Ovary (tissue), 9 donors: ENCODE results near the gene LMBR1. TPM values are rescaled to one million over a fixed set of nuclear protein-coding genes. Genes with fewer than 3 reads are reported as not detected.

Experiments
- DNase-seq, 5 donors: peaks; one replicate each; pipeline ENCODE4 v3.0.0-alpha.2; 2019 to 2020
- H3K27ac ChIP-seq, 2 donors: fragments of 200-600 bp; one replicate each; pipeline versions ENCODE4 v1.5.1 to v1.8.0; 2019 to 2022
- H3K27me3 ChIP-seq: fragments of 200-600 bp; one replicate; pipeline ENCODE4 v1.8.0; 2022
- H3K36me3 ChIP-seq: fragments of 200-600 bp; sonication (generic); one replicate; pipeline ENCODE4 v1.5.1; 2019
- H3K4me1 ChIP-seq: one replicate; pipeline ENCODE4 v1.8.1; 2013; ENCODE audit warnings: mild to moderate bottlenecking, moderate library complexity; ENCODE audit not compliant: insufficient read depth
- H3K4me3 ChIP-seq: fragments of 200-600 bp; sonication (generic); one replicate; pipeline ENCODE4 v1.5.1; 2017
- H3K9me3 ChIP-seq, 2 donors: fragments of 200-600 bp in 1 of 2; sonication (generic) in 1 of 2; one replicate each; pipeline versions ENCODE4 v1.5.1 to v1.8.1; 2013 to 2019; ENCODE audit warnings: mild to moderate bottlenecking in 1 of 2, moderate library complexity in 1 of 2
- EP300 ChIP-seq: sonication (generic); formaldehyde crosslinking; IDR thresholded peaks from one replicate; pipeline ENCODE4 v1.6.1; 2017; ENCODE audit warnings: antibody characterized with exemption
- POLR2A ChIP-seq: fragments of 450-650 bp; IDR thresholded peaks from one replicate; pipeline ENCODE4 v1.6.1; 2017; ENCODE audit warnings: antibody characterized with exemption, mild to moderate bottlenecking, moderate library complexity
- WGBS, 3 donors: extraction: QIAGEN DNeasy Blood & Tissue Kit in 1 of 3; methylation state at CpG; one replicate each; pipeline versions ENCODE4 v1.1.5 to v1.1.7; 2013 to 2017; 5-methylcytosine and 5-hydroxymethylcytosine counted together
- intact Hi-C, 4 donors: fragments of 100-400 bp; cut with DNase I; formaldehyde crosslinking; loops; one replicate each; pipeline versions ENCODE4 v1.11.0 to v1.15.1; 2022 to 2023
- polyA plus RNA-seq, 2 donors: library from polyadenylated mRNA; stranded (reverse); fragments of 200-250 nt in 1 of 2; fragments of 350-450 nt in 1 of 2; fragmentation: Illumina TruSeq in 1 of 2; extraction: RNeasy Lipid Tissue Mini Kit (QIAGEN cat#74804) in 1 of 2; gene quantifications; one replicate each; pipeline ENCODE4 v1.2.3, GENCODE V29; 2013 to 2014
- total RNA-seq, 7 donors: library from RNA; depleted of rRNA in 2 of 7; stranded (reverse); fragments of >200 nt in 2 of 7; fragmentation: NEBNext Ultra II Directional in 3 of 7; extraction: Animal tissue kit (Norgen Biotek cat#: 25700) in 3 of 7; gene quantifications; one replicate each; pipeline versions ENCODE4 v1.1.0 to v1.2.4, GENCODE V29; 2016 to 2023
- TF ChIP-seq, protein P1 (sequence below), 3 donors: fragments of 450-650 bp in 2 of 3; fragments of 200-600 bp in 1 of 3; IDR thresholded peaks; one replicate each; pipeline versions ENCODE4 v1.5.1 to v1.8.0; 2016 to 2022; ENCODE audit warnings: antibody characterized with exemption in 3 of 3, mild to moderate bottlenecking in 1 of 3
- donor health status: DM: no; HTN: no; CAD: no; lungs with moderate emphysema.
- donor health status: DM: no; HTN: no; CAD: no.
- donor health status: Bipolar disorder and iron deficiency.
- donor health status: DM: yes; HTN: yes; CAD: no.
- donor health status: DM: no; HTN: no; CAD: no.
- donor health status: DM: yes; HTN: yes; CAD: no.

Gene LMBR1
- total and polyA plus RNA-seq, 9 donors = 20.0 to 77.1 (median 54.2) TPM

DNA sequence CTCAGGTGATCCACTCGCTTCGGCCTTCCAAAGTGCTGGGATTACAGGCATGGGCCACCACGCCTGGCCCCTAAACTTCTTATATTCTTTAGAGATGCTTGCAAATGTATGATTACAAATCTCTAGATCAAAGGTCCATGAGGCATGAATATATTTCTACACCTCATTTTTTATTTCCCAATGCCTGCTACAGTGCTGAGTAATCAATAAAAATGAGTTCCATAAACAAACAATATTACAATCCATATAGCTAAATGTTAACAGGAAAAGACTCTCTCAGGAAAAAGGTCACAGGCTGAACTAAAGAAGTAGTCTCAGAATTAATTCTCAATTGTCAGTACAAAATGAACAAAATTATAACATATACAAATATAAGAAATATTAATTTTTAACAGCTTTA, 90.8 kb downstream of the LMBR1 start:
- Histone ChIP-seq H3K36me3 (no peaks in the 10 kb centered on the region), H3K4me3 (no peak overlapping the region), H3K4me1 (no peaks in the 10 kb centered on the region), H3K27me3 (no peaks in the 10 kb centered on the region), H3K9me3 (no peaks in the 10 kb centered on the region), H3K27ac (no peak overlapping the region)
- TF ChIP-seq EP300 (no peak), POLR2A (no peak)
- 96 to 98% (median 97%) methylated on average over 3 of the region's 3 CpGs for WGBS, 3 donors
- intact Hi-C loops = no loop called here
- no peak for DNase-seq

DNA sequence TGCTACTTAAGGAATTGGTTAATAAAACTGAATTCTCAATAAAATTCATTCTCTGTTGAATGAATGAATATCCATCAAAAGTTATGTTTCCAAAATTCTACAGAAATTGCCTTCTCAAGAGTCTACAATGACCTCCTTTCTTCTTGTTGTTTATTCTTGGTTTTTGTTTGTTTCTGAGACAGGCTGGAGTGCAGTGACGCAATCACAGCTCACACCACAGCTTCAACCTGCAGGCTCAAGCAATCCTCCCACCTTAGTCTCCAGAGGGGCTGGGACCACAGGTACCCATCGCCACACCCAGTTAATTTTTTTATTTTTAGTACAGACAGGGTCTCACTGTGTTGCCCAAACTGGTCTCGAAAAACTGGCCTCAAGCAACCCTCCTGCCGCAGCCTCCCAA, 97.6 kb downstream of the LMBR1 start:
- no peaks in the 10 kb centered on the region for H3K36me3 ChIP-seq
- H3K9me3 ChIP-seq = no peaks in the 10 kb centered on the region
- 94 to 99% (median 97%) methylated on average over 4 of the region's 4 CpGs for WGBS, 3 donors
- no peak for DNase-seq
- H3K4me3 ChIP-seq = no peak overlapping the region
- TF ChIP-seq EP300 (no peak), POLR2A (no peak)
- TF ChIP-seq, protein P1, sequence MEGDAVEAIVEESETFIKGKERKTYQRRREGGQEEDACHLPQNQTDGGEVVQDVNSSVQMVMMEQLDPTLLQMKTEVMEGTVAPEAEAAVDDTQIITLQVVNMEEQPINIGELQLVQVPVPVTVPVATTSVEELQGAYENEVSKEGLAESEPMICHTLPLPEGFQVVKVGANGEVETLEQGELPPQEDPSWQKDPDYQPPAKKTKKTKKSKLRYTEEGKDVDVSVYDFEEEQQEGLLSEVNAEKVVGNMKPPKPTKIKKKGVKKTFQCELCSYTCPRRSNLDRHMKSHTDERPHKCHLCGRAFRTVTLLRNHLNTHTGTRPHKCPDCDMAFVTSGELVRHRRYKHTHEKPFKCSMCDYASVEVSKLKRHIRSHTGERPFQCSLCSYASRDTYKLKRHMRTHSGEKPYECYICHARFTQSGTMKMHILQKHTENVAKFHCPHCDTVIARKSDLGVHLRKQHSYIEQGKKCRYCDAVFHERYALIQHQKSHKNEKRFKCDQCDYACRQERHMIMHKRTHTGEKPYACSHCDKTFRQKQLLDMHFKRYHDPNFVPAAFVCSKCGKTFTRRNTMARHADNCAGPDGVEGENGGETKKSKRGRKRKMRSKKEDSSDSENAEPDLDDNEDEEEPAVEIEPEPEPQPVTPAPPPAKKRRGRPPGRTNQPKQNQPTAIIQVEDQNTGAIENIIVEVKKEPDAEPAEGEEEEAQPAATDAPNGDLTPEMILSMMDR (IDR thresholded peaks at IDR 0.05) = no peak
- intact Hi-C loops = no loop called here
- H3K4me1 ChIP-seq = no peaks in the 10 kb centered on the region
- no peaks in the 10 kb centered on the region for H3K27me3 ChIP-seq
- no peak overlapping the region for H3K27ac ChIP-seq

DNA sequence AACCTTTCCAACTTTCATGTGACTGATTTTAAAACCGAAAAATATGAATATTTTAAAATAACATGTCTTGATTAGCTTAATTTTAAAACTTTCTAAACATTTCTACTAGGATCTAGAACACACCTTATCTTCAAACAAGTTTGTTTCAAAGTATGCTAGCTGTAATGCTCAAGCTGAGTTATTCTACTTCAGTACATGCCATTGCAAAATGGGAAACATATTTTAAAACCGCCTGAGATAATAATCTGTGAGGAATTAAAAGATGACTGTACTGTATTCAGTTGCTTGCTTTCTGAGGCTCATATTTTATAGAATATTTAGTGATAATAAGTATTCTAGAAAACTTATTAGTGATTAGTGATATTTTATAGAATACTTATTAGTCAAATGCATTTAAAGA, 99.6 kb downstream of the LMBR1 start:
- 91 to 92% (median 92%) methylated on average over 2 of the region's 2 CpGs for WGBS, 3 donors
- H3K27me3 ChIP-seq = no peaks in the 10 kb centered on the region
- H3K4me3 ChIP-seq = no peak overlapping the region
- intact Hi-C loops = no loop called here
- no peak overlapping the region for H3K27ac ChIP-seq
- no peaks in the 10 kb centered on the region for H3K4me1 ChIP-seq
- TF ChIP-seq POLR2A (no peak), EP300 (no peak)
- TF ChIP-seq, protein P1 (IDR thresholded peaks at IDR 0.05) = no peak
- H3K9me3 ChIP-seq = no peaks in the 10 kb centered on the region
- DNase-seq = no peak
- no peaks in the 10 kb centered on the region for H3K36me3 ChIP-seq

DNA sequence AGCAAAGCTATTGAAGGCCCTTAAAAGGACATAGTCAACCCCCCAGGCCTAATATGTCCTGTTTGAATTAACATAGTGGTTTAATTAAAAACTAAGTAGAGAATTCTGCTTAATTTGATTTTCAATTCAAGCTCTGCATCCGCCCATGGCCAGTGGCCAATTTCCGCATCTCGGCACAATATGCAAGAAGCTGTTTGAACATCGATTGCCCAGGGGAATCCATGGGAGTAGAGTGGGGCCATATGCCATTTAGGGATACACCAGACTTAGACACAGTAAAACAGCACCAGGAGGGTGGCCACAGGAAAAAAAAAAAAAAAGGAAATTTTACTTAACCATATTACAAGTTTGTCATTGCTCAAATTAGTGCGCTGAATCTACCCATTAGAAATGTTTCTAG, 100.4 kb downstream of the LMBR1 start:
- DNase-seq = no peak
- no peak overlapping the region for H3K27ac ChIP-seq
- WGBS, 3 donors = 86 to 92% (median 89%) methylated on average over 5 of the region's 5 CpGs
- intact Hi-C loops = no loop called here
- no peaks in the 10 kb centered on the region for H3K9me3 ChIP-seq
- H3K4me3 ChIP-seq = no peak overlapping the region
- no peaks in the 10 kb centered on the region for H3K36me3 ChIP-seq
- TF ChIP-seq, protein P1 (IDR thresholded peaks at IDR 0.05) = no peak
- no peak for TF ChIP-seq POLR2A
- no peak for TF ChIP-seq EP300
- H3K27me3 ChIP-seq = no peaks in the 10 kb centered on the region
- H3K4me1 ChIP-seq = no peaks in the 10 kb centered on the region

DNA sequence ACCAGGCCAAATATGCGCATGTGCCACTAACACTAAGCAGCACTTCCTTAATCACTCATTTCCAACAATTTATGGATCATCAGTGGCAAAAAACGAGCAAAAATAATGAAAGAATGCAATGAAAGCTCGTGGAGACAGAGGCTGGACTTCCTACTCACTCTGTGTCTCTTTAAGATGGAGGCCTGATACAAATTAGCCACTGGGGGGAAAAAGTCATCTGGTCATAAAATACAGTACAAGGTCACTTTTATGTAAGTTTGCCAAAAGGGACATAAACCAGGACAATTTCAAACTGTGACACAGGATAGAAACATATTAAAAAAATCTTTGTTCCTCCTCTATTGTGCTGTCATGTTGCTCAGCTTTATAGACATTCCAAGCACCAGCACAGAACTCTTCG, 101.7 kb downstream of the LMBR1 start:
- no peak for DNase-seq
- Histone ChIP-seq H3K4me1 (no peaks in the 10 kb centered on the region), H3K9me3 (no peaks in the 10 kb centered on the region), H3K27me3 (no peaks in the 10 kb centered on the region), H3K27ac (no peak overlapping the region), H3K4me3 (no peak overlapping the region), H3K36me3 (no peaks in the 10 kb centered on the region)
- WGBS, 3 donors = 66 to 76% (median 71%) methylated on average over 4 of the region's 4 CpGs
- no peak for TF ChIP-seq EP300
- no peak for TF ChIP-seq POLR2A
- TF ChIP-seq, protein P1 (IDR thresholded peaks at IDR 0.05) = no peak
- intact Hi-C loops = no loop called here
